GM12878 (cell line): ENCODE data around the gene DCLK2. TPM values are rescaled to one million over a fixed set of nuclear protein-coding genes. Genes with fewer than 3 reads are reported as not detected.

ENCODE experiments used
- ATAC-seq: fragments of 200-7000 bp; cut with Tn5 transposase; 3 replicates; pipeline ENCODE4 v1.9.1; 2020; ENCODE audit warnings: mild to moderate bottlenecking, moderate library complexity
- BruUV-seq: library from RNA; stranded (reverse); fragments of 400-500 nt; replicated peaks from 2 replicates; lab custom pipeline; 2021; lab: Mats Ljungman, UMichigan
- CTCF ChIA-PET: fragments of 300-600 bp; sonication (Branson Sonifier 250); formaldehyde crosslinking; extraction: SDS; loops from one replicate; lab custom pipeline; 2021; ENCODE audit warnings: inconsistent platforms; lab: Yijun Ruan, JAX
- POLR2A ChIA-PET: fragments of 350-600 bp; formaldehyde crosslinking; extraction: SDS; loops from one replicate; lab custom pipeline; 2021; ENCODE audit warnings: inconsistent platforms; lab: Charles Lee
- RAD21 ChIA-PET: fragments of 300-600 bp; sonication (Branson Sonifier 250); formaldehyde crosslinking; loops from one replicate; lab custom pipeline; 2023; ENCODE audit warnings: antibody characterized with exemption; ENCODE audit not compliant: unreplicated experiment; lab: Charles Lee
- SMC1A ChIA-PET: fragments of 300-600 bp; sonication (Branson Sonifier 250); formaldehyde crosslinking; loops from one replicate; lab custom pipeline; 2023; ENCODE audit not compliant: unreplicated experiment, uncharacterized antibody; lab: Charles Lee
- DNase-seq: peaks from one replicate; pipeline ENCODE4 v3.0.0-alpha.2; 2011; ENCODE audit warnings: low read depth, low spot score
- FAIRE-seq: peaks from 3 replicates; lab custom pipeline; 2011; peaks lifted over from hg19 to GRCh38; lab: Jason Lieb, UNC
- H2AFZ ChIP-seq: 2 replicates; pipeline ENCODE4 v1.6.0; 2011; ENCODE audit warnings: low read depth, low read length, control low read depth; ENCODE audit not compliant: control insufficient read depth
- H3K27ac ChIP-seq: 2 replicates; pipeline ENCODE4 v1.5.1; 2011; ENCODE audit warnings: control low read depth; ENCODE audit not compliant: control insufficient read depth, insufficient read depth
- H3K27me3 ChIP-seq, 2 experiments: replicated peaks in 1 of 2; 2 replicates each; pipeline versions ENCODE4 v1.6.0 to v1.6.1; 2011; ENCODE audit warnings: low read length in 1 of 2; ENCODE audit not compliant: control insufficient read depth in 2 of 2, insufficient read depth in 2 of 2
- H3K36me3 ChIP-seq, 2 experiments: 2 replicates each; pipeline ENCODE4 v1.5.1; 2011; ENCODE audit warnings: low read length in 1 of 2; ENCODE audit not compliant: control insufficient read depth in 2 of 2, insufficient read depth in 2 of 2
- H3K4me1 ChIP-seq: 2 replicates; pipeline ENCODE4 v1.6.1; 2011; ENCODE audit warnings: mild to moderate bottlenecking, low read length, moderate library complexity, mixed read lengths; ENCODE audit not compliant: control insufficient read depth, insufficient read depth
- H3K4me2 ChIP-seq: 2 replicates; pipeline ENCODE4 v1.6.0; 2011; ENCODE audit warnings: control low read depth; ENCODE audit not compliant: control insufficient read depth, insufficient read depth
- H3K4me3 ChIP-seq: fragments of 200-600 bp; sonication (generic); 2 replicates; pipeline ENCODE4 v1.5.1; 2016
- H3K79me2 ChIP-seq: 2 replicates; pipeline ENCODE4 v1.6.0; 2011; ENCODE audit warnings: low read length; ENCODE audit not compliant: control insufficient read depth, insufficient read depth
- H3K9ac ChIP-seq: 2 replicates; pipeline ENCODE4 v1.8.0; 2011; ENCODE audit warnings: low read length, control low read depth, mixed read lengths; ENCODE audit not compliant: control insufficient read depth, insufficient read depth
- H3K9me3 ChIP-seq: replicated peaks from 3 replicates; pipeline ENCODE4 v1.5.1; 2011; ENCODE audit warnings: mild to moderate bottlenecking, low read length; ENCODE audit not compliant: control insufficient read depth, insufficient read depth
- H4K20me1 ChIP-seq: 2 replicates; pipeline ENCODE4 v1.6.0; 2011; ENCODE audit not compliant: control insufficient read depth, insufficient read depth
- CUX1 ChIP-seq: IDR thresholded peaks from 2 replicates; pipeline ENCODE4 v1.6.1; 2012; ENCODE audit warnings: improper control_type of control experiment, low read depth, low read length; ENCODE audit not compliant: insufficient replicate concordance
- FOS ChIP-seq: IDR thresholded peaks from 3 replicates; pipeline ENCODE4 v1.6.1; 2011; ENCODE audit warnings: borderline replicate concordance; ENCODE audit not compliant: insufficient read length; ENCODE audit errors: extremely low read depth
- IKZF2 ChIP-seq, 2 experiments: fragments of 450-650 bp; IDR thresholded peaks; 2 replicates each; pipeline ENCODE4 v1.6.1; 2017; ENCODE audit warnings: mild to moderate bottlenecking in 2 of 2, moderate library complexity in 2 of 2
- KAT2A ChIP-seq: conservative IDR thresholded peaks from 2 replicates; pipeline ENCODE4 v1.6.1; 2011; ENCODE audit warnings: low read depth, low read length; ENCODE audit not compliant: control insufficient read depth
- MEF2A ChIP-seq: IDR thresholded peaks from 2 replicates; pipeline ENCODE4 v1.6.1; 2011; ENCODE audit warnings: low read depth, mild to moderate bottlenecking, low read length, moderate library complexity; ENCODE audit not compliant: insufficient read depth
- PAX8 ChIP-seq: fragments of 450-650 bp; IDR thresholded peaks from 2 replicates; pipeline ENCODE4 v1.6.1; 2017; ENCODE audit warnings: mild to moderate bottlenecking, moderate library complexity
- POLR2A ChIP-seq: IDR thresholded peaks from 2 replicates; pipeline ENCODE4 v1.6.1; 2011; ENCODE audit warnings: low read depth, mild to moderate bottlenecking, low read length
- RELA ChIP-seq: fragments of 450-650 bp; IDR thresholded peaks from 2 replicates; pipeline ENCODE4 v1.8.0; 2014; ENCODE audit warnings: borderline replicate concordance; ENCODE audit not compliant: partially characterized antibody
- RELB ChIP-seq: fragments of 450-650 bp; IDR thresholded peaks from 2 replicates; pipeline ENCODE4 v1.6.1; 2017; ENCODE audit warnings: low read depth, mild to moderate bottlenecking, moderate library complexity
- REST ChIP-seq: IDR thresholded peaks from 2 replicates; pipeline ENCODE4 v1.6.1; 2012; ENCODE audit warnings: mild to moderate bottlenecking, low read depth, low read length
- RUNX3 ChIP-seq: IDR thresholded peaks from 2 replicates; pipeline ENCODE4 v1.6.1; 2012; ENCODE audit warnings: low read length, inconsistent platforms
- TBL1XR1 ChIP-seq: IDR thresholded peaks from 2 replicates; pipeline ENCODE4 v1.6.1; 2012; ENCODE audit warnings: low read depth, low read length, improper control_type of control experiment
- WGBS: methylation state at CpG from one replicate; pipeline ENCODE4 v1.1.6; 2016; ENCODE audit warnings: low lambda C conversion rate; ENCODE audit not compliant: insufficient replicate concordance, insufficient coverage; ENCODE audit errors: missing lambda C conversion rate; 5-methylcytosine and 5-hydroxymethylcytosine counted together
- in situ Hi-C: fragments of 300-500 bp; cut with MboI; formaldehyde crosslinking; loops from 9 replicates; pipeline ENCODE4 v1.14.3; 2018; ENCODE audit warnings: mixed read lengths
- intact Hi-C: fragments of 100-400 bp; cut with micrococcal nuclease; formaldehyde crosslinking; loops from one replicate; pipeline ENCODE4 v1.14.2; 2022; ENCODE audit not compliant: unreplicated experiment
- polyA plus RNA-seq, 11 experiments: library from polyadenylated mRNA; depleted of rRNA in 4 of 11; unstranded in 6 of 11; stranded (reverse) in 5 of 11; fragments of >200 nt; fragmentation: Nextera tagmentation in 4 of 11; fragmentation: Illumina TruSeq in 1 of 11; extraction: Ambion mirVana in 4 of 11; extraction: Trizol in 1 of 11; gene quantifications; 1 replicate in 1 of 11; 2 replicates in 10 of 11; pipeline versions ENCODE4 v1.2.1 to v1.2.3, GENCODE V29; 2011 to 2016; ENCODE audit warnings: inconsistent platforms in 2 of 11, missing spikeins in 2 of 11, low read depth in 1 of 11
- total RNA-seq, 4 experiments: library from RNA; depleted of rRNA in 3 of 4; stranded (reverse); fragments of >200 nt in 3 of 4; fragmentation: Illumina TruSeq in 1 of 4; extraction: Trizol in 1 of 4; gene quantifications; 2 replicates each; pipeline versions ENCODE4 v1.2.1 to v1.2.3, GENCODE V29; 2013 to 2021

Gene DCLK2
- total and polyA plus RNA-seq, 10 of the 15 experiments (the other 5 are each of a cell fraction or from before 2014, with no cell fraction given): not detected

- 41% methylated on average over 2 of the region's 2 CpGs for WGBS
- Histone ChIP-seq H3K79me2 (no peaks in the 10 kb centered on the region), H3K9me3 (no peaks in the 10 kb centered on the region), H4K20me1 (no peaks in the 10 kb centered on the region), H3K9ac (no peak overlapping the region), H3K4me1 (no peaks in the 10 kb centered on the region), H3K27ac (no peak overlapping the region), H2AFZ (no peak overlapping the region), H3K27me3 (no peaks in the 10 kb centered on the region), H3K4me2 (no peak overlapping the region), H3K4me3 (no peak overlapping the region), H3K36me3 (no peaks in the 10 kb centered on the region)
- SMC1A ChIA-PET: interaction anchor here (0.9 to 2.1 kb wide), 8 partner anchors 11 to 264 kb away, joined by 3 to 7 read pairs (median 4); no protein-coding TSS in a partner anchor
- RAD21 ChIA-PET: interaction anchor here (0.7 to 3.1 kb wide), 4 partner anchors 242 to 624 kb away, joined by 3 to 22 read pairs (median 3); no protein-coding TSS in a partner anchor
- CTCF ChIA-PET: interaction anchor here (0.9 to 4.1 kb wide), 18 partner anchors 12 to 623 kb away, joined by 3 to 27 read pairs (median 4); no protein-coding TSS in a partner anchor
- ATAC-seq: no peak
- POLR2A ChIA-PET: no interaction called here
- FAIRE-seq: no peak
- intact Hi-C loops: loop anchor here (1.0 to 5.0 kb wide), 4 partner anchors 232 to 330 kb away; no protein-coding TSS in a partner anchor
- in situ Hi-C loops: no loop called here
- no TSS peak for BruUV-seq
- DNase-seq: no peak
- TF ChIP-seq IKZF2 (IDR thresholded peaks at IDR 0.05) (no peak), REST (no peak), CUX1 (no peak), MEF2A (no peak), KAT2A (no peak), RUNX3 (no peak), TBL1XR1 (no peak), POLR2A (no peak), RELB (no peak), PAX8 (no peak), FOS (no peak), RELA (no peak)
Measured at GRCh38 chr4:150243932-150244331, 165.7 kb downstream of the DCLK2 start.
